Measurements from ENCODE around the gene TMA16. TPM values are rescaled to one million over a fixed set of nuclear protein-coding genes. Genes with fewer than 3 reads are reported as not detected.

The TMA16 gene
- total RNA-seq, 3 donors from 2014 or later (not counting 1 experiment from before 2014, with no cell fraction given) = 8.1 to 10.7 (median 9.1) TPM

DNA sequence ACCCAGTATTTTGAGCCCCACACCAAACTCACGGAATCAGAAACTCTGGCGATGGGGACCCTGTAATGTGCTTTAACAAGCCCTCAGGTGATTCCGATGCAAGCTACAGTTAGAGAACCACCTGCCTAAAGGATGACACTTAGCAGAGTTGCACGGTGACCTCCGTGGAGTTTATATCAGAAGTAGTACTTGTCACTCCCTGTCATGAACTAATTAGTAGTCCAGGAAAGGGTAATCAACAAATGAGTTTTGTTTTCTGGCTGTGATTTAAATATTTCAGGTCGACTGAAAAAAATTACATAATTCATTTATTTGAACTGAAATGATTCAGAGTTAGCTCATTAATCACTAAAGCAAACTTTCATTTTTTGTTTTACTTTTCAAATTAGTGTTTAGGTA, 56.4 kb downstream of the TMA16 start:
- no peak for DNase-seq
- H3K27me3 Mint-ChIP-seq (ENCODE audit: low read depth in 2 of 2) = no peaks in the 10 kb centered on the region
- no peak overlapping the region for H3K27ac Mint-ChIP-seq
- TF ChIP-seq, protein P1, sequence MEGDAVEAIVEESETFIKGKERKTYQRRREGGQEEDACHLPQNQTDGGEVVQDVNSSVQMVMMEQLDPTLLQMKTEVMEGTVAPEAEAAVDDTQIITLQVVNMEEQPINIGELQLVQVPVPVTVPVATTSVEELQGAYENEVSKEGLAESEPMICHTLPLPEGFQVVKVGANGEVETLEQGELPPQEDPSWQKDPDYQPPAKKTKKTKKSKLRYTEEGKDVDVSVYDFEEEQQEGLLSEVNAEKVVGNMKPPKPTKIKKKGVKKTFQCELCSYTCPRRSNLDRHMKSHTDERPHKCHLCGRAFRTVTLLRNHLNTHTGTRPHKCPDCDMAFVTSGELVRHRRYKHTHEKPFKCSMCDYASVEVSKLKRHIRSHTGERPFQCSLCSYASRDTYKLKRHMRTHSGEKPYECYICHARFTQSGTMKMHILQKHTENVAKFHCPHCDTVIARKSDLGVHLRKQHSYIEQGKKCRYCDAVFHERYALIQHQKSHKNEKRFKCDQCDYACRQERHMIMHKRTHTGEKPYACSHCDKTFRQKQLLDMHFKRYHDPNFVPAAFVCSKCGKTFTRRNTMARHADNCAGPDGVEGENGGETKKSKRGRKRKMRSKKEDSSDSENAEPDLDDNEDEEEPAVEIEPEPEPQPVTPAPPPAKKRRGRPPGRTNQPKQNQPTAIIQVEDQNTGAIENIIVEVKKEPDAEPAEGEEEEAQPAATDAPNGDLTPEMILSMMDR (IDR thresholded peaks at IDR 0.05) = no peak
- no peaks in the 10 kb centered on the region for H3K36me3 Mint-ChIP-seq
- H3K9me3 Mint-ChIP-seq = no peaks in the 10 kb centered on the region
- peaks cover 8% of the 10 kb centered on the region for H3K4me1 ChIP-seq (ENCODE audit: control insufficient read depth, insufficient read depth, low read length)
- no peak overlapping the region for H3K4me3 Mint-ChIP-seq
- H3K27me3 ChIP-seq (ENCODE audit: control insufficient read depth, insufficient read depth, low read length) = no peaks in the 10 kb centered on the region
- intact Hi-C loops (cut with micrococcal nuclease) = loop anchor here (1.0 to 5.0 kb wide), 4 partner anchors 130 to 1196 kb away; partner anchors contain the start of gene NAF1
- no peaks in the 10 kb centered on the region for H3K36me3 ChIP-seq (ENCODE audit: control insufficient read depth, insufficient read depth, low read length)
- no peaks in the 10 kb centered on the region for H3K9me3 ChIP-seq (ENCODE audit: control insufficient read depth, insufficient read depth, low read length)
- ATAC-seq = no peak
- no peak overlapping the region for H3K27ac ChIP-seq (ENCODE audit: low read length)
- peaks cover 7 to 9% of the 10 kb centered on the region in 2 donors for H3K4me1 Mint-ChIP-seq
- H3K4me3 ChIP-seq (ENCODE audit: low read length) = no peak overlapping the region
- 80% methylated on average over 5 of the region's 6 CpGs for WGBS (ENCODE audit: insufficient coverage)

DNA sequence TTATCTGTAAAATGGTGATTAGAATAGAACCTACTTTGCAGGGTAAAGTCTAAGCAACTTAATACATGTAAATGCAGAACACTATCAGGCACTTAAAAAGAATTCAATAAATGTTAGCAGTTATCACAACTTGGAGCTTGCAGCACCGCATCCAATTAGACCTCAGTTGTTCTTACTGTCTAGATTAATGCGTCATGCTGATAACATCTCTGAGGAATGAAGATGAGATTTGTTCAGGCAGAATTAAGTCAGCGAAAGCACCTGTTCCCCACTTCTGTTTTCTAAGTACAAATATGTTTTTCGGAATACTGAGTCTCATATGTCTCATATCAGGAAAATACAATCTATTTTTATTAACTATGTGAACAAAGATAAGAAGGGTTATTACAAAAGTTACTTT, 58.7 kb downstream of the TMA16 start:
- TF ChIP-seq, protein P1 (IDR thresholded peaks at IDR 0.05) = no peak
- peaks cover 11% of the 10 kb centered on the region for H3K4me1 ChIP-seq (ENCODE audit: control insufficient read depth, insufficient read depth, low read length)
- Mint-ChIP-seq H3K27me3 (ENCODE audit: low read depth in 2 of 2) (peaks cover 0 to 3% of the 10 kb centered on the region in 2 donors), H3K27ac (no peak overlapping the region), H3K9me3 (no peaks in the 10 kb centered on the region), H3K4me3 (no peak overlapping the region), H3K36me3 (no peaks in the 10 kb centered on the region), H3K4me1 (peaks cover 12 to 14% of the 10 kb centered on the region in 2 donors)
- H3K27me3 ChIP-seq (ENCODE audit: control insufficient read depth, insufficient read depth, low read length) = no peaks in the 10 kb centered on the region
- ATAC-seq (no peak), DNase-seq (no peak)
- no peaks in the 10 kb centered on the region for H3K9me3 ChIP-seq (ENCODE audit: control insufficient read depth, insufficient read depth, low read length)
- WGBS (ENCODE audit: insufficient coverage) = 91% methylated on average over 3 of the region's 4 CpGs
- H3K4me3 ChIP-seq (ENCODE audit: low read length) = no peak overlapping the region
- intact Hi-C loops (cut with micrococcal nuclease) = loop anchor here (5.0 kb wide), 1 partner anchor 1194 kb away; no protein-coding TSS in a partner anchor
- no peaks in the 10 kb centered on the region for H3K36me3 ChIP-seq (ENCODE audit: control insufficient read depth, insufficient read depth, low read length)
- H3K27ac ChIP-seq (ENCODE audit: low read length) = no peak overlapping the region

DNA sequence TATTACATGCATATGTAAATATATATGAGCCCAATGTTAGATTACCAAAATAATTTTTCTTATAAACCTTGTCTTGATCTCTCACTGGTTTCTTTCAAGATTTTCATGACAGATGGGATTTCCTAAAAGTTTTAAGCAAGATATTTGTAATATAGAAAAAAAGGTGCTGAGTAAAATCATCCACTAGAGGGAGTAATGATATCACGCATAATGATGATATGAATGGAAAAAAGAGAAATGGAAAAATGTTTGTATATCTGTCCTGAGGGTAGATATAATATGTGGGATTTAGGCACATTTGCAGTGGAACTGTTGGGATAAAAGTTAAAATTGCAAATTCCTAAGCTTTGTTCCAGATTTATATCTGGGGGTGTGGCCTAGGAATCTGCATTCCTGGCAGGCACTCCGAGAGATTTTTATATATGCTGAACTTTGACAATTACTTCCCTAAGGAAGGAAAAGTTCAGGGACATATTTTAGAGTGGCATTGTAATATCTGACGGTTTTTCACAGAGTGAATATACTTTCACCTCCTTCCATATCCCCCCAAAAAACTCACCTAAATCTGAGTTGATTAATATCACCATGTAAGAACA, 60.5 kb downstream of the TMA16 start:
- WGBS (ENCODE audit: insufficient coverage) = 0% methylated on average over 1 of the region's 3 CpGs
- Histone ChIP-seq H3K27ac (ENCODE audit: low read length) (no peak overlapping the region), H3K27me3 (ENCODE audit: control insufficient read depth, insufficient read depth, low read length) (no peaks in the 10 kb centered on the region), H3K4me1 (ENCODE audit: control insufficient read depth, insufficient read depth, low read length) (peaks cover 14% of the 10 kb centered on the region), H3K9me3 (ENCODE audit: control insufficient read depth, insufficient read depth, low read length) (no peaks in the 10 kb centered on the region), H3K36me3 (ENCODE audit: control insufficient read depth, insufficient read depth, low read length) (no peaks in the 10 kb centered on the region), H3K4me3 (ENCODE audit: low read length) (no peak overlapping the region)
- H3K36me3 Mint-ChIP-seq = no peaks in the 10 kb centered on the region
- no peak overlapping the region for H3K4me3 Mint-ChIP-seq
- H3K27me3 Mint-ChIP-seq (ENCODE audit: low read depth in 2 of 2) = peaks cover 0 to 3% of the 10 kb centered on the region in 2 donors
- TF ChIP-seq, protein P1 (IDR thresholded peaks at IDR 0.05) = peak; percentile 77
- no peaks in the 10 kb centered on the region for H3K9me3 Mint-ChIP-seq
- DNase-seq (peak in 1 of 2 donors; percentile 56), ATAC-seq (no peak)
- H3K4me1 Mint-ChIP-seq = peaks cover 22 to 26% of the 10 kb centered on the region in 2 donors
- H3K27ac Mint-ChIP-seq = no peak overlapping the region
- intact Hi-C loops (cut with micrococcal nuclease) = loop anchor here (5.0 kb wide), 1 partner anchor 1192 kb away; no protein-coding TSS in a partner anchor

DNA sequence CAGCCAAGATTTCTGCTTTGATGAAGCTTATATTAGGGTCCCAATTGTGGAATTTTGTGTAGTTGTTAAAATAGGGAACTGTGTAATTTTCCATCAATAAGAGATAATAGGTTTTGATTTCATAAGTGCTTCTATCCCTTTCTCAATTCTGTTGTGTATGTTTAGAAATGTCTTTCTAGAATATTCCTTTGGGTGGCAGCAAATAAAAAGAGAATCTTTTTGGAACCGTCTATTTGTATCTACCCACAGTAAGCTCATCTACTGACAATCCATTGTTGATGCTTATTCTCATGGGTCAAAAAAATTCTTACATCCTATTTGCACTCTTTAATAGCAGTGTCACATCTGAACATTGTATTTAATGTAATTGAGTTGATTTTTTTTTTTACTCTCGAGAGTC, 61.7 kb downstream of the TMA16 start:
- DNase-seq = peak in 1 of 2 donors; percentile 24
- no peaks in the 10 kb centered on the region for H3K9me3 ChIP-seq (ENCODE audit: control insufficient read depth, insufficient read depth, low read length)
- intact Hi-C loops (cut with micrococcal nuclease) = no loop called here
- H3K27ac Mint-ChIP-seq = no peak overlapping the region
- H3K36me3 Mint-ChIP-seq = no peaks in the 10 kb centered on the region
- TF ChIP-seq, protein P1 (IDR thresholded peaks at IDR 0.05) = no peak
- no peak overlapping the region for H3K4me3 ChIP-seq (ENCODE audit: low read length)
- no peak overlapping the region for H3K27ac ChIP-seq (ENCODE audit: low read length)
- H3K27me3 ChIP-seq (ENCODE audit: control insufficient read depth, insufficient read depth, low read length) = no peaks in the 10 kb centered on the region
- no CpG with 5 or more reads among the region's 2 CpGs for WGBS (ENCODE audit: insufficient coverage)
- peaks cover 16 to 22% of the 10 kb centered on the region in 2 donors for H3K4me1 Mint-ChIP-seq
- no peaks in the 10 kb centered on the region for H3K9me3 Mint-ChIP-seq
- H3K36me3 ChIP-seq (ENCODE audit: control insufficient read depth, insufficient read depth, low read length) = no peaks in the 10 kb centered on the region
- H3K4me1 ChIP-seq (ENCODE audit: control insufficient read depth, insufficient read depth, low read length) = peaks cover 9% of the 10 kb centered on the region
- no peak overlapping the region for H3K4me3 Mint-ChIP-seq
- no peak for ATAC-seq
- peaks cover 0 to 3% of the 10 kb centered on the region in 2 donors for H3K27me3 Mint-ChIP-seq (ENCODE audit: low read depth in 2 of 2)
